ENCODE data around the gene ACY1.
"Not testable (repeated sequence)": the region's sequence is repeated elsewhere in the genome, so short reads cannot be mapped to it uniquely, and the experiment has no call there.

ACY1 gene

GRCh38 chr3:52025453-52025852, 42.1 kb downstream of the ACY1 start:
- DNase-seq (ENCODE audit: low read depth): no peak

- no peak for DNase-seq (ENCODE audit: low read depth)
Measured at GRCh38 chr3:52026041-52026440, 42.7 kb downstream of the ACY1 start.

- no peak for DNase-seq (ENCODE audit: low read depth)
Measured at GRCh38 chr3:52028572-52028971, 45.2 kb downstream of the ACY1 start.

GRCh38 chr3:52029053-52029452, 45.7 kb downstream of the ACY1 start:
- DNase-seq (ENCODE audit: low read depth): no peak

- DNase-seq (ENCODE audit: low read depth): no peak
Measured at GRCh38 chr3:52029535-52029934, 46.2 kb downstream of the ACY1 start.

GRCh38 chr3:52030714-52031310, 47.5 kb downstream of the ACY1 start:
- no peak for DNase-seq (ENCODE audit: low read depth)

GRCh38 chr3:52031896-52032295, 48.6 kb downstream of the ACY1 start:
- no peak for DNase-seq (ENCODE audit: low read depth)

GRCh38 chr3:52032702-52033408, 49.5 kb downstream of the ACY1 start:
- DNase-seq (ENCODE audit: low read depth): no peak

- DNase-seq (ENCODE audit: low read depth): not testable (repeated sequence)
Measured at GRCh38 chr3:52033748-52034147, 50.4 kb downstream of the ACY1 start.

- no peak for DNase-seq (ENCODE audit: low read depth)
Measured at GRCh38 chr3:52034212-52034611, 50.9 kb downstream of the ACY1 start.

GRCh38 chr3:52034651-52035050, 51.3 kb downstream of the ACY1 start:
- DNase-seq (ENCODE audit: low read depth): no peak

GRCh38 chr3:52036222-52036694, 52.9 kb downstream of the ACY1 start:
- DNase-seq (ENCODE audit: low read depth): no peak

GRCh38 chr3:52036829-52037228, 53.5 kb downstream of the ACY1 start:
- DNase-seq (ENCODE audit: low read depth): no peak

GRCh38 chr3:52037291-52037690, 54.0 kb downstream of the ACY1 start:
- DNase-seq (ENCODE audit: low read depth): no peak

- DNase-seq (ENCODE audit: low read depth): no peak
Measured at GRCh38 chr3:52038227-52038626, 54.9 kb downstream of the ACY1 start.
